ENCODE data around the gene RBM25.
A peak's percentile ranks its signal among the peaks of the same experiment; 100 is the strongest.

DNA sequence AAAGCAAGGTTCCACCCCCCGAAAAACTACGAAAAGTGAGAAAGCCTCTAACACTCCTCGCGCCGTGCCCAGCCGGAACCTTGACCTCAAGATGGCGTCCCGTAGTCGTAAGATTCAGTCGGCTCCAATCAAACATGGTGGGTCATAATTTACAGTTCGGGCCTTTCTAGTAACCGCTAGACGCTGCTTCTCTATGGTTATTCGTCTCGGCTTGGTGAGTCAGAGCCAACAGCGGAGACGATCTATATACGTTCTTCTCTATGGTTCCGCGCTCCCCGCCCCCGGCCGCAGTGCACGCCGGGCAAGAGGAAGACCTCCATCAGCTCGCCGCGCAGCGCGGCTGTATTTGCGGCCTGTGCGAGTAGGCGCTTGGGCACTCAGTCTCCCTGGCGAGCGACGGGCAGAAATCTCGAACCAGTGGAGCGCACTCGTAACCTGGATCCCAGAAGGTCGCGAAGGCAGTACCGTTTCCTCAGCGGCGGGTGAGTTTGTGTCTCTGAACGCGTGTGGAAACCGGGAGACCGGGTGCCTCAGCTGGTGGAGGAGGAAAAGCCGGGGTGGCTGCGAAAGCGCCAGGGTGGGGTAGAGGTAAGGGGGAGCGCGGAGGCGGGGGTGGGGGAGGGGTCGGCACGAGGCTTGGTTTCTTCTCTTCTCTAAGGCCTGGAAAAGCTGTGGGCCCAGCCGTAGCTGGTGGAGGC is at the start of gene RBM25:
- peak; percentile 87 to 98 (median 96) for TF ChIP-seq POLR2AphosphoS5 (IDR thresholded peaks at IDR 0.05)
- peak; percentile 89 to 98 for TF ChIP-seq POLR2A (IDR thresholded peaks at IDR 0.05)
- TF ChIP-seq, protein P1, sequence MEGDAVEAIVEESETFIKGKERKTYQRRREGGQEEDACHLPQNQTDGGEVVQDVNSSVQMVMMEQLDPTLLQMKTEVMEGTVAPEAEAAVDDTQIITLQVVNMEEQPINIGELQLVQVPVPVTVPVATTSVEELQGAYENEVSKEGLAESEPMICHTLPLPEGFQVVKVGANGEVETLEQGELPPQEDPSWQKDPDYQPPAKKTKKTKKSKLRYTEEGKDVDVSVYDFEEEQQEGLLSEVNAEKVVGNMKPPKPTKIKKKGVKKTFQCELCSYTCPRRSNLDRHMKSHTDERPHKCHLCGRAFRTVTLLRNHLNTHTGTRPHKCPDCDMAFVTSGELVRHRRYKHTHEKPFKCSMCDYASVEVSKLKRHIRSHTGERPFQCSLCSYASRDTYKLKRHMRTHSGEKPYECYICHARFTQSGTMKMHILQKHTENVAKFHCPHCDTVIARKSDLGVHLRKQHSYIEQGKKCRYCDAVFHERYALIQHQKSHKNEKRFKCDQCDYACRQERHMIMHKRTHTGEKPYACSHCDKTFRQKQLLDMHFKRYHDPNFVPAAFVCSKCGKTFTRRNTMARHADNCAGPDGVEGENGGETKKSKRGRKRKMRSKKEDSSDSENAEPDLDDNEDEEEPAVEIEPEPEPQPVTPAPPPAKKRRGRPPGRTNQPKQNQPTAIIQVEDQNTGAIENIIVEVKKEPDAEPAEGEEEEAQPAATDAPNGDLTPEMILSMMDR (IDR thresholded peaks at IDR 0.05): no peak

All from suprapubic skin (tissue), 4 donors.